ENCODE data around the gene SAMD11. TPM values are rescaled to one million over a fixed set of nuclear protein-coding genes. Genes with fewer than 3 reads are reported as not detected.
"Not testable (repeated sequence)": the region's sequence is repeated elsewhere in the genome, so short reads cannot be mapped to it uniquely, and the experiment has no call there.

Gene SAMD11, protein sequence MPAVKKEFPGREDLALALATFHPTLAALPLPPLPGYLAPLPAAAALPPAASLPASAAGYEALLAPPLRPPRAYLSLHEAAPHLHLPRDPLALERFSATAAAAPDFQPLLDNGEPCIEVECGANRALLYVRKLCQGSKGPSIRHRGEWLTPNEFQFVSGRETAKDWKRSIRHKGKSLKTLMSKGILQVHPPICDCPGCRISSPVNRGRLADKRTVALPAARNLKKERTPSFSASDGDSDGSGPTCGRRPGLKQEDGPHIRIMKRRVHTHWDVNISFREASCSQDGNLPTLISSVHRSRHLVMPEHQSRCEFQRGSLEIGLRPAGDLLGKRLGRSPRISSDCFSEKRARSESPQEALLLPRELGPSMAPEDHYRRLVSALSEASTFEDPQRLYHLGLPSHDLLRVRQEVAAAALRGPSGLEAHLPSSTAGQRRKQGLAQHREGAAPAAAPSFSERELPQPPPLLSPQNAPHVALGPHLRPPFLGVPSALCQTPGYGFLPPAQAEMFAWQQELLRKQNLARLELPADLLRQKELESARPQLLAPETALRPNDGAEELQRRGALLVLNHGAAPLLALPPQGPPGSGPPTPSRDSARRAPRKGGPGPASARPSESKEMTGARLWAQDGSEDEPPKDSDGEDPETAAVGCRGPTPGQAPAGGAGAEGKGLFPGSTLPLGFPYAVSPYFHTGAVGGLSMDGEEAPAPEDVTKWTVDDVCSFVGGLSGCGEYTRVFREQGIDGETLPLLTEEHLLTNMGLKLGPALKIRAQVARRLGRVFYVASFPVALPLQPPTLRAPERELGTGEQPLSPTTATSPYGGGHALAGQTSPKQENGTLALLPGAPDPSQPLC
- total RNA-seq: 21.4 TPM
- polyA plus RNA-seq (ENCODE audit: insufficient read depth, low read depth, low replicate concordance): 13.3 TPM
- long read RNA-seq, donor 1, partial matches to known transcripts: 17 of 22 reads
- long read RNA-seq, donor 1, other reads (novel, unspliced or antisense): 0 of 22 reads
- long read RNA-seq, donor 2, partial matches to known transcripts: 17 of 22 reads
- long read RNA-seq, donor 2, other reads (novel, unspliced or antisense): 0 of 22 reads
- long read RNA-seq, donor 3, partial matches to known transcripts: 6 of 6 reads
- long read RNA-seq, donor 3, other reads (novel, unspliced or antisense): 0 of 6 reads
- long read RNA-seq, donor 4, transcript SAMD11-203 (7 exons, 1,578 nt): major isoform, 8 of 19 reads
- long read RNA-seq, donor 4, partial matches to known transcripts: 11 of 19 reads
- long read RNA-seq, donor 4, other reads (novel, unspliced or antisense): 0 of 19 reads
- long read RNA-seq, donor 5: 0 reads
- long read RNA-seq, donor 6, partial matches to known transcripts: 14 of 20 reads
- long read RNA-seq, donor 6, other reads (novel, unspliced or antisense): 0 of 20 reads
- long read RNA-seq, donor 7, partial matches to known transcripts: 22 of 29 reads
- long read RNA-seq, donor 7, other reads (novel, unspliced or antisense): 6 of 29 reads
- long read RNA-seq, donor 8, partial matches to known transcripts: 8 of 12 reads
- long read RNA-seq, donor 8, other reads (novel, unspliced or antisense): 0 of 12 reads
- long read RNA-seq, donor 9, partial matches to known transcripts: 7 of 11 reads
- long read RNA-seq, donor 9, other reads (novel, unspliced or antisense): 0 of 11 reads
- long read RNA-seq, donor 10, partial matches to known transcripts: 5 of 9 reads
- long read RNA-seq, donor 10, other reads (novel, unspliced or antisense): 0 of 9 reads

- Histone ChIP-seq H3K36me3 (ENCODE audit: control insufficient read depth in 2 of 3, insufficient read depth in 3 of 3, low read length in 3 of 3) (no peaks in the 10 kb centered on the region), H3K4me1 (ENCODE audit: control insufficient read depth in 2 of 3, insufficient read depth in 2 of 3, low read depth in 1 of 3, low read length in 3 of 3) (peaks cover 3 to 47% (median 4%) of the 10 kb centered on the region in 3 donors), H3K9me3 (ENCODE audit: control insufficient read depth in 2 of 3, insufficient read depth in 1 of 3, low read length in 3 of 3) (no peaks in the 10 kb centered on the region), H3K27ac (ENCODE audit: low read depth in 2 of 2, low read length in 2 of 2) (no peak within 1 kb of the TSS), H3K4me3 (ENCODE audit: low read length in 3 of 3) (peak within 1 kb of the TSS; percentile 14 to 61 (median 59)), H3K9ac (ENCODE audit: low read length in 3 of 3) (peak within 1 kb of the TSS in 1 of 3 donors; percentile 27), H3K27me3 (ENCODE audit: control insufficient read depth, insufficient read depth, low read length) (no peaks in the 10 kb centered on the region)
- DNase-seq (peak; percentile 91 to 96 (median 92)), FAIRE-seq (no peak)
- intact Hi-C loops (cut with DNase I): no loop called here
- TF ChIP-seq CTCF (IDR thresholded peaks at IDR 0.05; ENCODE audit: borderline replicate concordance, extremely low read depth, insufficient read depth): peak; percentile 17
These were observed at the start of gene SAMD11 for GRCh38 chr1:923131-923990. TSS of gene SAMD11 (plus strand) at chr1:923923. CDS start at chr1:924432, 509 bp downstream.

GRCh38 chr1:876428-877208, 47.1 kb upstream of the SAMD11 start:
- FAIRE-seq; intact Hi-C loops (cut with DNase I); H3K4me1 ChIP-seq (ENCODE audit: control insufficient read depth in 2 of 3, insufficient read depth in 2 of 3, low read depth in 1 of 3, low read length in 3 of 3); DNase-seq; H3K27ac ChIP-seq (ENCODE audit: low read depth in 2 of 2, low read length in 2 of 2); H3K9ac ChIP-seq (ENCODE audit: low read length in 3 of 3); H3K27me3 ChIP-seq (ENCODE audit: control insufficient read depth, insufficient read depth, low read length); H3K9me3 ChIP-seq (ENCODE audit: control insufficient read depth in 2 of 3, insufficient read depth in 1 of 3, low read length in 3 of 3); H3K36me3 ChIP-seq (ENCODE audit: control insufficient read depth in 2 of 3, insufficient read depth in 3 of 3, low read length in 3 of 3); H3K4me3 ChIP-seq (ENCODE audit: low read length in 3 of 3): not testable (repeated sequence)

- H3K9me3 ChIP-seq (ENCODE audit: control insufficient read depth in 2 of 3, insufficient read depth in 1 of 3, low read length in 3 of 3); H3K4me3 ChIP-seq (ENCODE audit: low read length in 3 of 3); DNase-seq; intact Hi-C loops (cut with DNase I); H3K9ac ChIP-seq (ENCODE audit: low read length in 3 of 3); FAIRE-seq; H3K27me3 ChIP-seq (ENCODE audit: control insufficient read depth, insufficient read depth, low read length); H3K4me1 ChIP-seq (ENCODE audit: control insufficient read depth in 2 of 3, insufficient read depth in 2 of 3, low read depth in 1 of 3, low read length in 3 of 3); H3K36me3 ChIP-seq (ENCODE audit: control insufficient read depth in 2 of 3, insufficient read depth in 3 of 3, low read length in 3 of 3); H3K27ac ChIP-seq (ENCODE audit: low read depth in 2 of 2, low read length in 2 of 2): not testable (repeated sequence)
These were observed 46.3 kb upstream of the SAMD11 start for GRCh38 chr1:877209-877986.

DNA sequence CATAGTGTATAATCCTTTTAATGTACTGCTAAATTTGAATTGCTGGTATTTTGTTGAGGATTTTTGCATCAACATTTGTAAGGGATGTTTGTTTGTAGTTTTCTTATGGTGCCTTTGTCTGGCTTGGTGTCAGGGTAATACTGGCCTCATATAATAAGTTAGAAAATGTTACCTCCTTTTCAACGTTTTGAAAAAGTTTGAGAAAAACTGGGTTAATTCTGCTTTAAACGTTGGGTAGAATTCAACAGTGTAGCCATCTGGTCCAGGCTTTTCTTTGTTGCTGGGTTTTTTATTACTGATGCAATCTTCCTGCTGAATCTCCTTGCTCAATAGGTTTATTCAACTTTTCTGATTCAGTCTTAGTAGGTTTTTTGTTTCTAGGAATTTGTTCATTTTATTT, 43.2 kb upstream of the SAMD11 start:
- H3K36me3 ChIP-seq (ENCODE audit: control insufficient read depth in 2 of 3, insufficient read depth in 3 of 3, low read length in 3 of 3); intact Hi-C loops (cut with DNase I); FAIRE-seq: not testable (repeated sequence)

DNA sequence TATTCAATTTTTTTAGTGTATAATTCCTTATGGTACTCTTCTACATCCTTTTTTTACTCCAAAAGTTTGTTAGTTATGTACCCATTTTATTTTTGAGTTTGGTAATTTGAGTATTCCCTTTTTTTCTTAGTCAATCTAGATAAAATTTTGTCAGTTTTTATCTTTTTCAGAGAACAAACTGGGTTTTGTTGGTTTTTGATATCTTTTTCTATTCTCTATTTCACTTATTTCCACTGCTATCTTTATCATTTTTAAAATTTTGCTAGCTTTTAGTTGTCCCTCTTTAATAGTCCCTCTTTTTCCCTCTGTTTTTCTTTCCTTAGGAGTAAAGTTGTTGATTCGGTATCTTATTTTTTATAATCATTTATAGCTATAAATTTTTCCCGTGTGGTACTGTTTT, 42.8 kb upstream of the SAMD11 start:
- H3K4me1 ChIP-seq (ENCODE audit: control insufficient read depth in 2 of 3, insufficient read depth in 2 of 3, low read depth in 1 of 3, low read length in 3 of 3); FAIRE-seq; H3K9ac ChIP-seq (ENCODE audit: low read length in 3 of 3); H3K4me3 ChIP-seq (ENCODE audit: low read length in 3 of 3); H3K36me3 ChIP-seq (ENCODE audit: control insufficient read depth in 2 of 3, insufficient read depth in 3 of 3, low read length in 3 of 3); H3K27me3 ChIP-seq (ENCODE audit: control insufficient read depth, insufficient read depth, low read length); intact Hi-C loops (cut with DNase I); H3K9me3 ChIP-seq (ENCODE audit: control insufficient read depth in 2 of 3, insufficient read depth in 1 of 3, low read length in 3 of 3); H3K27ac ChIP-seq (ENCODE audit: low read depth in 2 of 2, low read length in 2 of 2); DNase-seq: not testable (repeated sequence)

More for the DNA sequence above, 43.2 kb upstream of the SAMD11 start:
- H3K9me3 ChIP-seq (ENCODE audit: control insufficient read depth in 2 of 3, insufficient read depth in 1 of 3, low read length in 3 of 3); H3K27ac ChIP-seq (ENCODE audit: low read depth in 2 of 2, low read length in 2 of 2); H3K4me3 ChIP-seq (ENCODE audit: low read length in 3 of 3); H3K9ac ChIP-seq (ENCODE audit: low read length in 3 of 3); H3K4me1 ChIP-seq (ENCODE audit: control insufficient read depth in 2 of 3, insufficient read depth in 2 of 3, low read depth in 1 of 3, low read length in 3 of 3); DNase-seq; H3K27me3 ChIP-seq (ENCODE audit: control insufficient read depth, insufficient read depth, low read length): not testable (repeated sequence)
